ENCODE data around the gene MTSS2.
"Not testable (repeated sequence)": the region's sequence is repeated elsewhere in the genome, so short reads cannot be mapped to it uniquely, and the experiment has no call there.

The MTSS2 gene

GRCh38 chr16:70675851-70676513, 9.9 kb downstream of the MTSS2 start:
- DNase-seq (ENCODE audit: low read depth in 2 of 3, low spot score in 2 of 3), result no peak

DNA sequence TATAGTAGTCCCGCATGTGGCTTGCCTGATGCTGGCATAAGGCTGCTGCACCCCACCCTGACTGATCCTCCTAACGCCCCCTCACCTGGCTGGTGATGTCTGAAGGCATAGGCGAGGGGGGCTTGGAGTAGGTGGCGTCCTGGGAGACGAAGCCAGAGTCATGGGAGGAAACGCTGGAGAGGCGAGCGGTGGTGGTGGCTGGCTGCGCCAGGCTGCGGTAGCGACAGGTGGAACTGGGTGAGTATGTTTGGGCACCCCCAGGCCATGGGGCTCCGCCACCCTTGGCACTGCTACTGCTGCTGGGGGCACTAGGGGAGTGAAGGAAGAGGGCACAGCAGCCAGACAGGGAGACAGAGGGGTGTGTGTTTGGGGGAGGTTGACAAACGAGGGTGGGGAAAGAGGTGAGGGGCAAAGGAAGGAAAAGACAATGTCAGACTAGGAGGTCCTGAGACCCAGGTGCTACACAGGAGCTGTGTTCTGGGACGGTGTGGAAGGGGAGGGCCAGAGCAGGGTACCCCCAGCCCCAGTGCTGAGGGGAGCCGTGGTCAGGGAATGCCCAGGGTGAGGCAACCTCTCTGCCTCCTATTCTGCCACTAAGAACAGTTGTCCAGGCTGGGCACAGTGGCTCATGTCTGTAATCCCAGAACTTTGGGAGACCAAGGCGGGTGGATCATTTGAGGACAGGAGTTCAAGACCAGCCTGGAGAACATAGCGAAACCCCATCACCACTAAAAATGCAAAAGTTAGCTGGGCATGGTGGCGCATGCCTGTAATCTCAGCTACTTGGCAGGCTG, 11.4 kb downstream of the MTSS2 start:
- no peak for DNase-seq (ENCODE audit: low read depth in 2 of 3, low spot score in 2 of 3)

- not testable (repeated sequence) for DNase-seq (ENCODE audit: low read depth in 2 of 3, low spot score in 2 of 3)
These were observed 14.9 kb downstream of the MTSS2 start for GRCh38 chr16:70670938-70671337.

GRCh38 chr16:70670175-70670574, 15.7 kb downstream of the MTSS2 start:
- no peak for DNase-seq (ENCODE audit: low read depth in 2 of 3, low spot score in 2 of 3)

- no peak for DNase-seq (ENCODE audit: low read depth in 2 of 3, low spot score in 2 of 3)
These were observed 19.8 kb downstream of the MTSS2 start for GRCh38 chr16:70665806-70666735.

- DNase-seq (ENCODE audit: low read depth in 2 of 3, low spot score in 2 of 3), result no peak
These were observed 20.6 kb downstream of the MTSS2 start for GRCh38 chr16:70665113-70665694.

GRCh38 chr16:70664325-70665112, 21.3 kb downstream of the MTSS2 start:
- no peak for DNase-seq (ENCODE audit: low read depth in 2 of 3, low spot score in 2 of 3)

DNA sequence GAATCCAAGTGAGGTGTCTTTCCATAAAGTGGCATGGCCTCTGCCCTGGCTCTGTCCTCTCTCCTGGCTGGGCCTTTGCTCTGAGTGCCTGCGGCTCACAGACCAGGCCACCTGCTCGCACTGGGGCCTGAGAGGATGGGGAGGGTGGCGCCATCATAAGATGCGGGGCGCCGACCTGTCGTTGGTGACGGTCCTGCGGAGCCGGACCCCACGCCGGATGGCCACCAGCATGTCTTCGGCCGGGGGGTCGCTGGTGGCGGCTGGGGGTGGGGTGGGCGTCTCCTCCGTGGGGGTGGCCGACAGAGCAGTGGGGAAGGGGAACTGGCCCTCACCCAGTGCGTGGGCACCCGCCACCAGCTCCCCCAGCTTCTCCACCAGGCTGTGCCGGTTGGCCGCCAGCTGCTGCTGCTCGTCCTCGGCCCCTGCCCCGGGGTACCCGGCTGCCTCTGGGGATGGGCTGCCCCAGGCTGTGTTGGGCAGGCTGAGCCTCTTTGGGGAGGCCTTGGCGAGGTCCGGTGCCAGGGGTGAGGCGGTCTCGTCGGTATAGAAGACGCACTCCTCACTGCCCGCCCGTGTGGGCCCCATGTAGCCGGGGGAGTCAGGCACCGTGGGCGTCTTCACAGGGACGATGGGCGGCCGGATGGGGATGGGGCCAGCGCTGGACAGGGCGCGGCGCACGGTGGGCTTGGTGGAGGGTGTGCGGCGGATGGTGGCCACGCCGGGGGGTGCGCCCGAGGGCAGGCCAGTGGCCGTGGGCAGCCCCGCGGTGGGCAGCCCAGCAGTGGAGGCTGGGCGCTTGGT, 22.1 kb downstream of the MTSS2 start:
- DNase-seq (ENCODE audit: low read depth in 2 of 3, low spot score in 2 of 3), result no peak

DNA sequence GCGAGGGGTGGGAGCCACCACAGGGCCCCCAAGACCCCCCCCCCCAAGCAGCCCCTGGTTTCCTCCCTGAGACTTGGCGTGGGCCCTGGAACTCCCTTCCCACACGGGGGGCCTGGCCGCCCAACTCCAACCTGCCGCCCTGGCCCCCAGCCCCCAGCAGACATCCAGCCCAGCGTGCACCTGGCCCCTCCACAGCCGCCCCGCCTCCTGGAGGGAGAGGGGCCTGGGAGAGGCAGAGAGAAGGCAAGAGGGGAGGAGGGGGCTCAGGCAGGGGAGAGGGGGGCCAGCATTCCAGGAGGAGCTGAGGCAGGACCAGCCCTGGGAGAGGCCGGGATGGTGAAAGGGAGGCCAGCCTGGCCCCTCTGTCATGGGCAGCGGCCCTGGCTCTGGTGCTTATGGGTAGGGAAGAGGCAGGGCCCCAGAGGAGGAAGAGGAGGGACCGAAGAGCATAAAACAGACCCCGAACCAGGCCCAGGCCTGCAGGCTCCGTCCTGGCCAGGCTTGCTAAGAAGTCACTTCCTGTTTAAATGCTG, 22.8 kb downstream of the MTSS2 start:
- DNase-seq (ENCODE audit: low read depth in 2 of 3, low spot score in 2 of 3), result no peak

GRCh38 chr16:70661918-70662641, 23.8 kb downstream of the MTSS2 start:
- DNase-seq (ENCODE audit: low read depth in 2 of 3, low spot score in 2 of 3), result no peak

- DNase-seq (ENCODE audit: low read depth in 2 of 3, low spot score in 2 of 3), result no peak
These were observed 24.3 kb downstream of the MTSS2 start for GRCh38 chr16:70661534-70661917.

DNA sequence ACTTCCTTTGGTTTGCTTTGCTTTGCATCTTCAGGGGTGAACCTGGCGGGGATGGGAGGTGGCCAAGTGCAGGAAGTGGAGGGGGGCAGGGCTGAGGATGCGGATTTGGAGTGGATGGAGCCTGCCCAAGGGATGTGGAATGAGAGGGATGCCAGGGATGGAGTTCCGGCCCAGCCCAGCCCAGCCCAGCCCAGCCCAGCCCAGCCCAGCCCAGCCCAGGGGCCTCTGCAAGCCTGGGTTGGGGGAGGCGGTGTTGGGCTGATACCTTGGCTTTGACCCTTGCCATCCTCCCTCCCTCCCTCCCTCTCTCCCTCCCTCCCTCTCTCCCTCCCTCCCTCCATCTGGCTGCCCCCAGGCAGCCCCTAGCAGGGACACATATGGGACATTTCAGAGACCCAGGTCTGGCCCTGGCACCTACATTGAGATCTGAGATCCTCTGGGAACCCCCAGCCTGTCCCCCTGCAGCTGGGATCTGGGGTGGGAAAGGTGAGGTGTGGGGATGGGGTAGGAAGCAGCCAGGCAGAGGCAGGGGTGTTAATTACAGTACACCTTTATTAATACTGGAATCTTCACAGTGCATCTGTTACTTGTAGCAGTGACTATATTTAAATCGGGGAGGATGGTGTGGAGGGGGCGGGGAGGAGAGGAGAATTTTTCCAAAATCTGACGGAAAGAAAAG, 25.0 kb downstream of the MTSS2 start:
- DNase-seq (ENCODE audit: low read depth in 2 of 3, low spot score in 2 of 3), result no peak

- no peak for DNase-seq (ENCODE audit: low read depth in 2 of 3, low spot score in 2 of 3)
These were observed 25.7 kb downstream of the MTSS2 start for GRCh38 chr16:70659953-70660671.

- DNase-seq (ENCODE audit: low read depth in 2 of 3, low spot score in 2 of 3), result no peak
These were observed 26.3 kb downstream of the MTSS2 start for GRCh38 chr16:70659546-70659945.

DNA sequence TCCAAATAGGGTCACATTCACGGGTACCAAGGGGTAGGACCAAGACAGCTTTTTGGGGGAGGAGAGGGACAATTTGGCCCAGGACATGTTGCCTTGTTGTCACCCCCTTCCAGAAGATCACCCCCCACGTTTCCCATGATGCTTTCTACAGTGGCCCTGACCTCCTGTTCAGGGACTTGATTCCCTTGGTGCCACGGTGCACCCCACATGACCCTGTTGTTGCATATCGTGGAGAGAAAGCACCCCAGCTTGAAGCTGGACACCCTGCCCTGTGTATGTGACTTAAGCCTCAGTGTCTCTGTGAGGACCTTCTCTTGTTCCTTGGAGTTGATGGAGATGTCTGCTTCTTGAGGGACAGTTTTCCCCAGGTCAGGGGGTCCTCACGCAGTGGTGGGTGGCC, 26.9 kb downstream of the MTSS2 start:
- no peak for DNase-seq (ENCODE audit: low read depth in 2 of 3, low spot score in 2 of 3)

GRCh38 chr16:70657956-70658355, 27.9 kb downstream of the MTSS2 start:
- DNase-seq (ENCODE audit: low read depth in 2 of 3, low spot score in 2 of 3), result no peak

- DNase-seq (ENCODE audit: low read depth in 2 of 3, low spot score in 2 of 3), result no peak
These were observed 29.1 kb downstream of the MTSS2 start for GRCh38 chr16:70656712-70657263.

Measured in activated CD8-positive, alpha-beta memory T cell treated with anti-CD3 and anti-CD28 coated beads for 48 hours (primary cell).